Measurements from ENCODE around the gene MTO1. TPM values are rescaled to one million over a fixed set of nuclear protein-coding genes. Genes with fewer than 3 reads are reported as not detected.
"Not testable (repeated sequence)": the region's sequence is repeated elsewhere in the genome, so short reads cannot be mapped to it uniquely, and the experiment has no call there.

The MTO1 gene
- total RNA-seq, 1 experiment from 2014 or later, result 26.3 TPM

DNA sequence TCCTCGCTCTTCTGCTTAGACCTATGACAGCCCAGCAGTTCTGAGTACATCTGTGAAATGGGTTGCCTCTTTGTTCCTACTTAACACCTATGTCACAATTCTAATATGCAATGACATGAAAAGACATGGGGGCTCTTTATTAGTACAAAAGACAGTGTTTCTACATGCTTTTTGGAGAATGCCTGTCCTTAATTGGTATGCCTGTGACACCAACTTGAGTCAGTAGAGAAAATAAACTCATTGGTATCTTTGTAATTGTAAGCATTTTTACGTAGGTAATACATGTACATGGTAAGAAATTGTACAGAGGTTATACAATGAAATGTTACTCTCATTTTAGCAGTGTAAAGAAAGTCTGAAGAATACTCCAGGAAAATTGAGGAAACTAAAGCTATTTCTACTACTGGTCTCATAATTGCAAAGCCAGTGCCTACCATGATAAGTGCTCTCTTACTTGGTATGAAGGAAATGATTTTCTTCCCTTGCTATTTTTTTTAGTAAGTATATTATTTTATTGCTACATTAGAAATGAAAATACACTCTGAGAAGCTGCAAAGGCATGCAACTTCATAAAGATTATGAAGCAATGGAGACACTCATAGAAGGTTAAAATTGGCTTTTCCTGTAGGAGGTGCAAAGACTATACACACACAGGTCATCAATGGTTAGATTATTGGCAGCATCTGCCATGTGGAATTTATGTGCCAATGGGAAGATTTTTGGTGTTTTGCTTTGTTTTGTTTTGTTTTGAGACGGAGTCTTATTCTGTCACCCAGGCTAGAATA is 64.2 kb downstream of the MTO1 start:
- no peak for DNase-seq (ENCODE audit: low read depth)

DNA sequence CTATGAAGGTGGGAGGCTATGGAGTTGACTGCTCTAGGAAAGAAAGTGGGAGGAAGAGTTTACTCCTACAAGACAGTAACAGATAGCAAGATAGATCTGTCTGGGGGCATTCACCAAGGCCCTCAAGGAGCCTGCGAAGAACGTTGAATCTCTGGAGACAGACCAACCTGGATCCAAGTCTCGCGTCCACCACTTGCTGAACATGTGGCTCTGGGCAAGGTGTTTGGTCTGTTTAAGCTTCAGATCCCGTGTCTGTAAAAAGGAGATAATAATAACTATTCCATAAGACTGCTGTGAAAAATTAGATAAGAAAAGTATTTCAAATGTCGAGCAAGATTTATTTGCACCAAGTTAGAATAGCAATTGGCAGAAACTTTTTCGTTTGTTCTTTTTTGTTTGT is 67.4 kb downstream of the MTO1 start:
- DNase-seq (ENCODE audit: low read depth), result no peak

DNA sequence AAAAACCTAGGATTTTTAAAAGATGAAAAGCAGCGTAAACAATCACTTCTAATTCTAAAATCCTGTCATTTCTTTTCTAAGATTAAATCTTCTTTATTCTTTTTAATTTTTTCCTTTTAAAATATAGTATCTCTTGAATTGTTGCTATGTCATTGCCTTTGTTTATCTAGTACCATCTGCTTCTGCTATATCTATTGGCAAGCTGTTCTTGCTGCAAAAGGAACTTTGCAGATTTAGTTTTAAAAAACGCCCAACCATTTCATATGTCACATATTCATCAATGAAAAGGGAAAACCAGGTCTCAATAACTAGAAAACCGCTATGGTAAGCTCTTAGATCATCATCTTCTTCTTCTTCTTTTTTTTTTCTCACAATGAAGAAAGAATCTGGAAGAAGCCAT is 70.8 kb downstream of the MTO1 start:
- no peak for DNase-seq (ENCODE audit: low read depth)

- DNase-seq (ENCODE audit: low read depth), result no peak
Observed at GRCh38 chr6:73534628-73535027, 73.1 kb downstream of the MTO1 start.

GRCh38 chr6:73537677-73538076 is 76.1 kb downstream of the MTO1 start:
- no peak for DNase-seq (ENCODE audit: low read depth)

- no peak for DNase-seq (ENCODE audit: low read depth)
Observed at GRCh38 chr6:73538116-73538779, 76.7 kb downstream of the MTO1 start.

- DNase-seq (ENCODE audit: low read depth), result not testable (repeated sequence)
Observed at GRCh38 chr6:73542481-73542880, 80.9 kb downstream of the MTO1 start.

DNA sequence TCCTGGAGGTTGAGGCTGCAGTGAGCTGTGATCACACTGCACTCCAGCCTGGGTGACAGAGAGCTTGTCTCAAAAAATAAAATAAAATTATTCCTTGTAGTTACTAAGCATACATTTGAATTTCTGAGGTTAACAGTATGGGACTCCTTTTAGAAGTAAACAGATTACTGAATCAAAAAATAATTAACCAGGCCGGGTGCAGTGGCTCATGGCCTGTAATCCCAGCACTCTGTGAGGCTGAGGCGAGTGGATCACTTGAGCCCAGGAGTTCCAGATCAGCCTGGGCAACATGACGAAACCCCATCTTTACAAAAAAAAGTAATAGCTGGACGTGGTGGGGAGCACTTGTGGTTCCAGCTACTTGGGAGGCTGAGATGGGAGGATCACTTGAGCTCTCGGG is 81.4 kb downstream of the MTO1 start:
- DNase-seq (ENCODE audit: low read depth), result no peak

DNA sequence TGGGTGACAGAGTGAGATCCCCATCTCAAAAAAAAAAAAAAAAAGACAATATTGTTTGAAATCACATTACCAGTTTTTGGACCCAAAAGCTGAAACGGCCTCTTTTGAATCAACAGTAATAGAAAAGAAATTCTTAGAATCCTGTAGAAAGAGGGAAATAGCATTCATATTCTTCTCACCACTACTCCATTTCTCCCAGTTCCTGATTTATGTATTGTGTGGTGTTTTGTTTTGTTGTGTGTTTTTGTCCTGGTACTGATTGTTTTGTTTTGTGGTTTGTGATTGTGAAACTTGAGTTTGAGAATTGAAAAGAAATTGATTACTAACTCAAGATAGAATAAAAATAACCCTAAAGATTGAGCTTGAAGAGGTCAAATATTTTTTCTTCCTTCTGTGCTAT is 85.5 kb downstream of the MTO1 start:
- DNase-seq (ENCODE audit: low read depth), result no peak

DNA sequence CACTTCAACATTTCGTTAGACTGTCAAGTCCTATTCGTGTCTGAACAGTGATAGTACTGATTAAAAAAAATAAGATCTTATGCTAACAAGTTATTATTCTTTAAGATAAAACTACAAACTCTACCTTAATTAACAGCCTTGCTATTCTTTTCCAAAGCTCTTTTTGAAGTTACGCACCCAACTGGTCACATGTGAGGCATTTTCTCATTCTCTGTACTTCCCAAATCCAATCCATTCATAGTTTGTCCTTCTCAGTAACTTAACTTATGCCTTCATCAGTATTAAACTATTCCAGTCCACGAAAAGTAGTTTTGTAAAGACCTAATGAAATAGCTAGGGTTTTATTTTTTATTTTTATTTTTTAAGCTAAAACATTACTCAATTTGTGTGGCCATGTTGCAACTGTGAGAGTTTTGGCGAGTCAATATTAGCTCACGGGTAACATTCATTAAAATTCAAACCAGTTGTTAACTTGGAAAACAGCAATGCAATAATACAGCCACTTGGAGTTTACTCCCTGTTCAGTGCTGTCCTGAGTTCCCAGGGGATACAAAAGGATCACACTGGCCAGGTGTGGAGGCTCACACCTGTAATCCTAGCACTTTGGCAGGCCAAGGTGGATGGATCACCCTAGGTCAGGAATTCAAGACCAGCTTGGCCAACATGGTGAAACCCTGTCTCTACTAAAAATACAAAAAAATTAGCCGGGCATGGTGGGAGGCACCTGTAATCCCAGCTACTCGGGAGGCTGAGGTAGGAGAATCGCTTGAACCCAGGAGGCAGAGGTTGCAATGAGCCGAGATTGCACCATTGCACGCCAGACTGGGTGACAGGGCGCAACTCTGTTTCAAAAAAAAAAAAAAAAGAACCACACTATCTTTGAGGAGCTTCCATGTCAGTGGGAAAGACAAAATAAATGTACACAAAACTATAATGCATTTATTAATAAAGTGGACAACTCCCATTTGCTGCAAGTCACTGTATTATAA is 87.2 kb downstream of the MTO1 start:
- no peak for DNase-seq (ENCODE audit: low read depth)

DNA sequence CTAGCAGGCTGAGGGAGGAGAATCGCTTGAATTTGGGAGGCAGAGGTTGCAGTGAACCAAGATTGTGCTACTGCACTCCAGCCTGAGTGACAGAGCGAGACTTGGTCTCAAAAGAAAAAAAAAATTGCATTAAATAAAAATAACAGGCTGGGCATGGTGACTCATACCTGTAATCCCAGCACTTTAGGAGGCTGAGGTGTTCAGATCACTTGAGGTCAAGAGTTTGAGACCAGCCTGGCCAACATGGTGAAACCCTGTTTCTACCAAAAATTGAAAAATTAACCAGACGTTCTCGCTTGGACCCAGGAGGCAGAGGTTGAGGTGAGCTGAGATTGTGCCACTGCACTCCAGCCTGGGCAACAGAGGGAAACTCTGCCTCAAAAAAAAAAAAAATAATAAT is 89.6 kb downstream of the MTO1 start:
- not testable (repeated sequence) for DNase-seq (ENCODE audit: low read depth)

DNA sequence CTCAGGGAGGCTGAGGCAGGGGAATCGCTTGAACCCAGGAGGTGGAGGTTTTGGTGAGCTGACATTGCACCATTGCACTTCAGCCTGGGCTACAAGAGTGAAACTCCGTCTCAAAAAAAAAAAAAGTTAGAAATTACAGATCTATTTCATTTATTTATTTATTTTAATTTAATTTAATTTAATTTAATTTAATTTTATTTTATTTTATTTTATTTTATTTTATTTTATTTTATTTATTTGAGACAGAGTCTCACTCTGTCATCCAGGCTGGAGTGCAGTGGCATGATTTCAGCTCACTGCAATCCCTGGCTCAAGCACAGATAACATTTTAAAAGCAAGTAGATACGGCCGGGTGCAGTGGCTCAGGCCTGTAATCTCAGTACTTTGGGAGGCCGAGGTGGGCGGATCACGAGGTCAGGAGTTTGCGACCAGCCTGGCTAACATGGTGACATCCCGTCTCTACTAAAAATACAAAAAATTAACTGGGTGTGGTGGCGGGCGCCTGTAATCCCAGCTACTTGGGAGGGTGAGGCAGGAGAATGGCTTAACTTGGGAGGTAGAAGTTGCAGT is 93.9 kb downstream of the MTO1 start:
- DNase-seq (ENCODE audit: low read depth), result not testable (repeated sequence)

- no peak for DNase-seq (ENCODE audit: low read depth)
Observed at GRCh38 chr6:73556836-73557235, 95.3 kb downstream of the MTO1 start.

Small RNA genes lying within 50 kb of the gene (small RNA-seq; reads per million reads assigned to genes)
- gene AL603910.2 (not detected), gene RN7SL827P (not detected), gene RNU6-975P (not detected)

Other genes with a start within 250 kb of the MTO1 start
- not detected in 2 replicates for gene KHDC1L, start 236.2 kb upstream of the MTO1 start, total RNA-seq (2014; rRNA removed; shearing (Covaris generic))
- 2.6 and 4.2 TPM in 2 replicates for gene KHDC1, start 198.5 kb upstream of the MTO1 start, total RNA-seq (2014; rRNA removed; shearing (Covaris generic))
- gene DPPA5, start 107.5 kb upstream of the MTO1 start, total RNA-seq (2014; rRNA removed; shearing (Covaris generic)), result not detected in 2 replicates
- not detected in 2 replicates for gene KHDC3L, start 99.1 kb upstream of the MTO1 start, total RNA-seq (2014; rRNA removed; shearing (Covaris generic))
- gene OOEP, start 91.8 kb upstream of the MTO1 start, total RNA-seq (2014; rRNA removed; shearing (Covaris generic)), result not detected in 2 replicates
- not detected in 2 replicates for gene DDX43, start 66.9 kb upstream of the MTO1 start, total RNA-seq (2014; rRNA removed; shearing (Covaris generic))
- 1.4 and 2.3 TPM in 2 replicates for gene CGAS, start 9.4 kb upstream of the MTO1 start, total RNA-seq (2014; rRNA removed; shearing (Covaris generic))
- gene EEF1A1, start 59.3 kb downstream of the MTO1 start, total RNA-seq (2014; rRNA removed; shearing (Covaris generic)), result 11,180 and 11,589 TPM in 2 replicates
- 9.1 and 11.2 TPM in 2 replicates for gene SLC17A5, start 192.3 kb downstream of the MTO1 start, total RNA-seq (2014; rRNA removed; shearing (Covaris generic))
- gene CD109, start 234.5 kb downstream of the MTO1 start, total RNA-seq (2014; rRNA removed; shearing (Covaris generic)), result 19.0 and 22.7 TPM in 2 replicates